Ectodermal cell (in vitro differentiated cells): ENCODE results near the gene LPP.

Source experiments
- H3K27ac ChIP-seq: 2 replicates; pipeline ENCODE4 v1.7.0; 2013; ENCODE audit warnings: mild to moderate bottlenecking, low read depth, low read length; ENCODE audit not compliant: insufficient read depth, poor library complexity, severe bottlenecking
- H3K27me3 ChIP-seq: 2 replicates; pipeline ENCODE4 v1.7.0; 2013; ENCODE audit warnings: mild to moderate bottlenecking, low read length; ENCODE audit not compliant: insufficient read depth, control insufficient read depth, poor library complexity, severe bottlenecking
- H3K36me3 ChIP-seq: one replicate; pipeline ENCODE4 v1.7.0; 2013; ENCODE audit warnings: low read length; ENCODE audit not compliant: control insufficient read depth, insufficient read depth
- H3K4me1 ChIP-seq: one replicate; pipeline ENCODE4 v1.7.0; 2013; ENCODE audit warnings: low read length; ENCODE audit not compliant: control insufficient read depth, insufficient read depth
- H3K4me3 ChIP-seq: 2 replicates; pipeline ENCODE4 v1.7.0; 2013; ENCODE audit warnings: low read depth, low read length, control low read depth; ENCODE audit not compliant: insufficient read depth
- H3K9me3 ChIP-seq: 2 replicates; pipeline ENCODE4 v1.7.0; 2013; ENCODE audit warnings: mild to moderate bottlenecking, low read length, moderate library complexity; ENCODE audit not compliant: control insufficient read depth
- WGBS, 2 experiments: methylation state at CpG; one replicate each; pipeline ENCODE4 v1.1.7; 2013; ENCODE audit warnings: missing lambda C conversion rate in 2 of 2; 5-methylcytosine and 5-hydroxymethylcytosine counted together

LPP gene

DNA sequence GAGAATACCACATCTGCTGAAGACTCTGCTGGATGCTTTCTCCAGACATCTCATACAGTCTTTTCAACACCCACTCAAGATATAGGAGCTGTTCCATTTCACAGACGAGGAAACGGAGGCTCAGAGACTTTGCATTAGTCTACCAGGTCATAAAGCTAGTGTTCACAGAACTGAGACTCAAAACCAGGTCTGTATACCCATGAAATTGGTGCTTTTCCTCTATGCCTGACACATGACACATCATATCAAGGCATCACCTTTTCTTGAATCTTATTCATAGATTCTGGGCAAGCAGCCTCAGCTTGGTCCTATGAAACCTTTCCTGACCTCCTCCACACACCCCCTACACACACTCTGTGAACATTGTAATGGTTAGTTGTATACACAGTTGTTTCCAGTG lies 101.2 kb downstream of the LPP start:
- Histone ChIP-seq H3K36me3 (no peaks in the 10 kb centered on the region), H3K27me3 (no peaks in the 10 kb centered on the region), H3K4me3 (no peak overlapping the region), H3K4me1 (no peaks in the 10 kb centered on the region), H3K27ac (no peak overlapping the region), H3K9me3 (no peaks in the 10 kb centered on the region)
- 95 to 97% methylated on average over 2 of the region's 2 CpGs for WGBS, 2 experiments

DNA sequence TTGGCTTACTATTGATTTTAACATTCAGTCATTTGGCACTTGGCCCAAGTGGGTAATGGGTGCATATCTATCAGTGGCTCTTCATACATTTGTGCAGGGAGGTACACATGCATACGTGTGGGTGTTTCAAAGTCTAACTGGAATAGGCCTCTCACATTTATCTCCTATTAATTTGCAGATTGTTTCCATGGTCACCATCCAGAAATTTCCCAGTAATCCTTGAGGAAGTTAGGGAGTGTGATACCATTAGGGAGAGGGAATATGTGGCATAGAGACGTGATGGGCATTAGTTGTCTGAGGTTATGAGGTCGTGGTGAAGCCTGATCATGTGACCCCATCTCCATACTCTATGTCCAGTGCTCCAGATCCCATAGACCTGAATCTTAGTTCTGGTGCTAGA lies 102.8 kb downstream of the LPP start:
- Histone ChIP-seq H3K4me3 (no peak overlapping the region), H3K27ac (no peak overlapping the region), H3K36me3 (no peaks in the 10 kb centered on the region), H3K4me1 (no peaks in the 10 kb centered on the region), H3K27me3 (no peaks in the 10 kb centered on the region), H3K9me3 (no peaks in the 10 kb centered on the region)
- 85 to 91% methylated on average over 3 of the region's 3 CpGs for WGBS, 2 experiments

DNA sequence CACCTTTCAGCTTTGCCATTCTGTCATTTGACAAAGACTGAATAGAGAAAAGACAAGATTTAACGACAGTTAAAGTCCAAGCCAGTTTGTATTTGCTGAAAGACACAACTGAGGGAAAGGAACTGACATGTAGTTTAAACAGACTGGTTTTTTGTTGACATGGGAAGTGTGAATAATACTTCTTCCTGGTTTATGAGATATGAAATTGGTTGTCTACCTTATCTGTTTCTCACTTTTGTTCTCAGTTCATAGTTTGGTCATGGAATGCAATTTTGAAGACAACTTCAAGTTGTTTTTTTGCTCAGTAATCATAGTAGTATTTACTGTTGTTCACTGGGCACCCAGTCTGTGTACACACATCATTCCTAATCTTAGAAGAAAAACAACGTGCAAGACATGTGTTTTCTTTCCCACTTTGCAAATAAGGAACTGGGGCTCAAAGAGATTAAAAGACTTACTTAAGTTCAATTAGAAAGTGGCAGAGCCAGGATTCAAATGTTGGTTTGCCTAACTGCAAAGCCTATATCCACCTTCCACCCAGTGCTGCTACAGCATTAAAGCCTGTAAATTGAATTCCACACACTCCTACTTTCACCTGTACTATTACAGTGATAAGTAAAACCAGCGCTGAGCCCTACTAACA lies 103.5 kb downstream of the LPP start:
- Histone ChIP-seq H3K27ac (no peak overlapping the region), H3K27me3 (no peaks in the 10 kb centered on the region), H3K36me3 (no peaks in the 10 kb centered on the region), H3K4me1 (no peaks in the 10 kb centered on the region), H3K4me3 (no peak overlapping the region), H3K9me3 (no peaks in the 10 kb centered on the region)
- 87 to 88% methylated on average over 3 of the region's 3 CpGs for WGBS, 2 experiments

DNA sequence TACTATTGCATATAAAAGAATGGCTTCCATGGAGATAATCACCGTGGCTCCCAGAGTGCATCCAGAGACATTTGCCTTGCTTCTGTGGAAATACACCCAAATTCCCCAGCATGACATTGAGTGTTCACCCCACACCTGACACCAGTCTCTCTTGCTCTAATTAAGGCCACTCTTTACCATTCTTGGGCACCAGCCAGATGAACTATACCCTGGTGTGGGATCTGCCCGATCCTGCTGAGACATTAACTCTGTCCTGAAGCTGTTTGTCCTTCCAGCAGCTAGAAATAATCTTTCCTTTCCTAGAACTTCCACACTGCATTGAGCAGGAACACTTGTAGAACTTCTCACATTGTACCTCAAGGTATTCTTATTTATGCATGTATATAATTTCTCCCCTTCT lies 105.2 kb downstream of the LPP start:
- Histone ChIP-seq H3K4me3 (no peak overlapping the region), H3K36me3 (no peaks in the 10 kb centered on the region), H3K27me3 (no peaks in the 10 kb centered on the region), H3K4me1 (peaks cover 4% of the 10 kb centered on the region), H3K27ac (no peak overlapping the region), H3K9me3 (no peaks in the 10 kb centered on the region)
- 86 to 96% methylated on average over 2 of the region's 2 CpGs for WGBS, 2 experiments

DNA sequence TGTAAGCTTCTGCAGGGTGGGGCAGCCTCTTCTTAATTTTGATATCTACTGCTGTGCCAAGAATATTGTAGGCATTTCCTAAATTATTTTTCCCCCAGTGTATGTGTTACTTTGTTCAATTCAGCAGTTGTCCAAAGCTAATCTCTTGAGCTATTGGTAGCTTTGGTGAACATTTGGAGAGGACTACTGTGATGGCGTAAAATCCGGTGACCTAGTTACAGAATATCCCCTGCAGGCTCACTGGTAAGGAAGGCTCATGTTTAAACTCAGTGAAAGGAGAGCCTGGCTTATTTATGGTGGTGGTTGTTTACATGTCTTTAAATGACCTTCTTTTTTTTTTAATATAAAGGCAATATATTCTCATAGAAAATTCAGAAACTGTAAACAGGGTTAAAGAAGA lies 105.6 kb downstream of the LPP start:
- Histone ChIP-seq H3K4me1 (peaks cover 8% of the 10 kb centered on the region), H3K36me3 (no peaks in the 10 kb centered on the region), H3K4me3 (no peak overlapping the region), H3K27me3 (no peaks in the 10 kb centered on the region), H3K9me3 (no peaks in the 10 kb centered on the region), H3K27ac (no peak overlapping the region)
- WGBS, 2 experiments, result 95 to 96% methylated on average over 2 of the region's 2 CpGs

DNA sequence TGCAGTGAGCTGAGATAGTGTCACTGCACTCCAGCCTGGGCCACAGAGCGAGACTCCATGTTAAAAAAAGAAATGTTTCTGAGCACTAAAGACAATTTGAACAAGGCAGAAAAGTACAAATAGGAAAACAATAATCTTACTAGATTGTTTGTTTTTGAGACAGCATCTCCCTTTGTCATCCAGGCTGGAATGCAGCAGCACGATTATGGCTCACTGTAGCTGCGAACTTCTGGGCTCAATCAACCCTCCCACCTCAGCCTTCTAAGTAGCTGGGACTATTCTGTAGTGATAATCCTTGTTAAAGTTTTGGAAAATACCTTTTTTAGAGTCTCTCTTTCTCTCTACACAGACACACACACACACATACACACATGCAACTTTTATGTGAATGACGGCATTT lies 107.1 kb downstream of the LPP start:
- Histone ChIP-seq H3K9me3 (no peaks in the 10 kb centered on the region), H3K4me3 (no peak overlapping the region), H3K36me3 (no peaks in the 10 kb centered on the region), H3K4me1 (peaks cover 9% of the 10 kb centered on the region), H3K27me3 (no peaks in the 10 kb centered on the region), H3K27ac (no peak overlapping the region)
- WGBS, 2 experiments, result 89 to 91% methylated on average over 4 of the region's 4 CpGs

DNA sequence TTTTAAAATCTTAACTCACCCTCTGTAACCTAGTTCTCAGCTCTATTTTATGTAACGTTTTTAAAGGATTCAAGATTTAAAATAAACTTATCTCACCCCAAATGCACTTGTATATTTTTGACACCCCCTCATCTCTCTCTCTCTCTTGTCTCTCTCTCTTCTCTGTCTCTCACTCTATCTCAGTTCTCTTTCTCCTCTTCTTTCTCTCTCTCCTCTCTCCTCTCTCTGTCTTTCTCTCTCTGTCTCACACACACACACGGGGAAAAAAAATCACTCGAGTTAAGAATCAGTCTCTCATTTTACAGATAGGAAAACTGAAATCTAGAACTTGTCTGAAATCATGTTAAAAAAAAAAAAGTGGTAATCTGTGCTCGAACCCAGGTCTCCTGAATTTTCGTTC lies 108.5 kb downstream of the LPP start:
- no peaks in the 10 kb centered on the region for H3K27me3 ChIP-seq
- no peaks in the 10 kb centered on the region for H3K36me3 ChIP-seq
- H3K4me1 ChIP-seq, result peaks cover 21% of the 10 kb centered on the region
- WGBS, 2 experiments, result 94 to 98% methylated on average over 5 of the region's 5 CpGs
- no peaks in the 10 kb centered on the region for H3K9me3 ChIP-seq
- H3K4me3 ChIP-seq, result no peak overlapping the region
- no peak overlapping the region for H3K27ac ChIP-seq

DNA sequence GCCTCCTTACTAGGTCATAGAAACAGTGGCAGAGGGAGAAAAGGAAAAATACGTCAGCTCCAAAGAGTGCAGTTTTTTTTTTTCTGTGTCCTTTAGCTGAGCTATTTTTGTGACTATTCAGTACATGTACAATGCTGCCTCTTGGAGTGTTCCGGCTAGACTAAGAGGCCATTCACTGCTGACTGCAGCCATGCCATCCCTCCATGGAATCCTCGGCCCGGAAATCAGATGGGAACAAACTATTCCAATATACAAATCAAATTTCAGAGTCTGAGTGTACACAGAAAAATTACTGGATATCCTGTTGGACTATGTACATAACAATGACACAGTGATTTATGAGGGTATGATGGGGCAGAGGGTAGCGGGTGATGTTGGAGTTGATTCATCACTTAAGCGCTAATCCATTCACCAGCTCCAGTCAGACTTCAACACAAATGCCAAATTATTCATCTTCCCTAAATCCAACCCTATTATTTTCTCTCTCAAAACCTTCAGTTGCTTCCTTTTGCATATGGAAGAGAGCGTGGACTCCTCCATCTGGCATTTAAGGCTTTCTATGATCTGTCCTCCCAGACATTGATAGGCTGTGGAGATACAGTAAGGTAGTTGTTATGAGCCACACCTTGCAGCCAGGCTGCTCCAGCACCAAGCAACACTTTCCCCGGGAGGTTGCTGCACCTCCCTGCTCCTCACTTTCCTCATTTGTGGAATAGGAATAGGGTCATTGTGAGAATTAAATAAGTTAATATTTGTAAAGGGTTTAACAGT lies 109.1 kb downstream of the LPP start:
- no peaks in the 10 kb centered on the region for H3K9me3 ChIP-seq
- no peak overlapping the region for H3K27ac ChIP-seq
- WGBS, 2 experiments, result 93 to 95% methylated on average over 7 to 8 of the region's 8 CpGs
- no peaks in the 10 kb centered on the region for H3K27me3 ChIP-seq
- H3K36me3 ChIP-seq, result no peaks in the 10 kb centered on the region
- no peak overlapping the region for H3K4me3 ChIP-seq
- H3K4me1 ChIP-seq, result peaks cover 27% of the 10 kb centered on the region

DNA sequence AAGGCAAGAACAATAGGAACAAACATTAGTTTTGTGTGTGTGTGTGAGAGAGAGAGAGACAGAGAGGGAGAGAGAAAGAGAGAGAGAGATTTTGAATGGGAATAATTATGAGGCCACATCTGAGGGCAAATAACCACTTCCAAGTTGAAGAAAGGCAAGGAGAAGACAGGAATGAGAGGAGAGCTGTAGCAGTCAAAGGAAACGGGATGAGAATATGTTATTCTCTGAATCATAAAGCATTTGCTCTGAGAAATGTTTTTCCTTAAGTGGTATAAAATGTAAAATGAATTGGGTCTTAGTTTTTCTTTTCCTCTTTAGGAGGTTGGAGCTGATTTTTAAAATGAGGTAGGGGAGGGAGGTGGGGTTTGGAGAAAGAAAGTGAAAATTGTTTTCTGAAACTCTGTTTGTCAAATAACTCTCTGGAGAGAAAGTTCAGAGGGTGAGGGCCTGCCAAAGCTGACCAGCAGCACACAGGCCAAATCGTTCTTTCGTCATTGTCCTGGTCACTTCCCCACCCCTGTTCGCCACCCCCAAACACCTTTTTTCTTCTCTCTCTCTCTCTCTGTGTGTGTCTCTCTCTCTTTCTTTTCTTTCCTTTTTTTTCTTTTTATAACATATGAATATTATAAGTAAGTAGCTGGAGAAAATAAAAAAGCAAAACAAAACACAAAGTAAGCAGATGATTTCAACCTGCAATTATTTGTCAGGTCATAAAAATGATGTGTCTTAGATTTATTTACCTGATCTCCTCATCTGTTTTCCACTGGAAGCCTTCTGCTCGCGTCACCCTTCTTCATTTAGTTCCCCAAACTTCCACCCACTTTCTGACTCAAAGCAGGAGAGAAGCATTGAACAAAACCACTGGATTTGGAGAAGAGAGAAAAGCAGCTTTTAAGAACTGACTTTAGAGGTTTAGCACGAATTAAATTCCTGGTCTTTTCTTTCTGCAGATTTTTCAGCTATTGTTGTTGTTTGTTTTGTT lies 110.6 kb downstream of the LPP start:
- H3K27ac ChIP-seq, result no peak overlapping the region
- no peaks in the 10 kb centered on the region for H3K27me3 ChIP-seq
- 79 to 87% methylated on average over 7 of the region's 7 CpGs for WGBS, 2 experiments
- H3K36me3 ChIP-seq, result no peaks in the 10 kb centered on the region
- no peak overlapping the region for H3K4me3 ChIP-seq
- H3K9me3 ChIP-seq, result no peaks in the 10 kb centered on the region
- H3K4me1 ChIP-seq, result peaks cover 33% of the 10 kb centered on the region
